ENCODE results near the gene NCOA3.
"Not testable (repeated sequence)": the region's sequence is repeated elsewhere in the genome, so short reads cannot be mapped to it uniquely, and the experiment has no call there.

NCOA3 gene

GRCh38 chr20:47591231-47591630 is 89.5 kb downstream of the NCOA3 start:
- DNase-seq (ENCODE audit: low spot score) = no peak
- TF ChIP-seq CTCF (IDR thresholded peaks at IDR 0.05; ENCODE audit: extremely low read depth, missing control alignments) = no peak

GRCh38 chr20:47594157-47594556 is 92.5 kb downstream of the NCOA3 start:
- TF ChIP-seq CTCF (IDR thresholded peaks at IDR 0.05; ENCODE audit: extremely low read depth, missing control alignments) = no peak
- DNase-seq (ENCODE audit: low spot score) = no peak

GRCh38 chr20:47595138-47595537 is 93.5 kb downstream of the NCOA3 start:
- DNase-seq (ENCODE audit: low spot score) = not testable (repeated sequence)

GRCh38 chr20:47596003-47596571 is 94.4 kb downstream of the NCOA3 start:
- DNase-seq (ENCODE audit: low spot score) = no peak
- TF ChIP-seq CTCF (IDR thresholded peaks at IDR 0.05; ENCODE audit: extremely low read depth, missing control alignments) = no peak

- no peak for TF ChIP-seq CTCF (IDR thresholded peaks at IDR 0.05; ENCODE audit: extremely low read depth, missing control alignments)
- DNase-seq (ENCODE audit: low spot score) = no peak
Observed at GRCh38 chr20:47597090-47597489, 95.4 kb downstream of the NCOA3 start.

- no peak for DNase-seq (ENCODE audit: low spot score)
- no peak for TF ChIP-seq CTCF (IDR thresholded peaks at IDR 0.05; ENCODE audit: extremely low read depth, missing control alignments)
Observed at GRCh38 chr20:47598911-47599744, 97.4 kb downstream of the NCOA3 start.

GRCh38 chr20:47600967-47601547 is 99.4 kb downstream of the NCOA3 start:
- DNase-seq (ENCODE audit: low spot score) = no peak
- no peak for TF ChIP-seq CTCF (IDR thresholded peaks at IDR 0.05; ENCODE audit: extremely low read depth, missing control alignments)

Measured in GM20000 (cell line).